Measurements from ENCODE around the gene LRRC3B. TPM values are rescaled to one million over a fixed set of nuclear protein-coding genes. Genes with fewer than 3 reads are reported as not detected.

The LRRC3B gene
- total and polyA plus RNA-seq, 2 donors (not counting 1 experiment from before 2014, with no cell fraction given), result not detected

DNA sequence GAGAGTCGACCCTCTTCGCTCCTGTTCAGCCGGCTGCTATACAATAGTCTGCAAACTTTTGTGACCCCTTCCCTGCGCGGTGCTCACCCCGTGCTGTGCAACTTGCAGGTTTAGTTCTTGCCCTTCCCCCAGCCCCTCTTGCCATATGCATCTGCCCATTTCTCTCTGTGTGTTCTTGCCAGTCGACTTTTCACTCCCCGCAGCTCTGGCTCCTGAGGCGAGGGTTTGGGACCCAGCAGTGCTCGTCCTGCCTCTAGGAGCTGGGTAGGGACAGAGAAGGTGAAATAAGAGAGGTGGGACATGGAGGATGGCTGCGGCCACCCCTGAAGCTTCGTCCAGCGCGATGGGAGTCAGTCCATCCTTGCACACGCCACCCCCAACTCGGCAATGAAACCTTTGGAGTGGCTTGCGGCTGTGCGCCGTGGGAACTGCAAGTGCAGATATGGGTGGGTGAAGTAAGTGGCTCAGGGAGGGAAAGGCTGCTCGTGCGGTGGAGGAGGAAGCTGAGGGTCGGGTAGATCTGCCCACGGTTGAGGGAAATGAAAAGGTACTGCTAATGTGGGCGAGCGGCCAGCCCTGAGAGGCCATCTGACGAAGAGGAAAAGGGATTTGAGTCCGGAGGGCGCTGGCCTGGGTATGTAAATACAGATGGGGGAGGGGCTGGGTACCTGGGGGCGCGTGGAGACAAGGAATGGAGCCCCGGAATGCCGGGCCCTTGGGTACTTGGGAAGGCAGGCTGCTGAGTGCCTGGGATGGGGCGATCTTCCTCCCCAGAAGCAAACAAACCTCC lies 1.0 kb downstream of the LRRC3B start:
- no peaks in the 10 kb centered on the region for H4K20me1 ChIP-seq (ENCODE audit: control insufficient read depth, insufficient read depth, low read length, poor library complexity, severe bottlenecking)
- no peak overlapping the region for H3K4me2 ChIP-seq (replicated peaks; ENCODE audit: low read depth, low read length, poor library complexity, severe bottlenecking)
- no peaks in the 10 kb centered on the region for H3K4me1 ChIP-seq (ENCODE audit: control insufficient read depth in 2 of 2, insufficient read depth in 2 of 2, low read length in 2 of 2)
- TF ChIP-seq, protein P1, sequence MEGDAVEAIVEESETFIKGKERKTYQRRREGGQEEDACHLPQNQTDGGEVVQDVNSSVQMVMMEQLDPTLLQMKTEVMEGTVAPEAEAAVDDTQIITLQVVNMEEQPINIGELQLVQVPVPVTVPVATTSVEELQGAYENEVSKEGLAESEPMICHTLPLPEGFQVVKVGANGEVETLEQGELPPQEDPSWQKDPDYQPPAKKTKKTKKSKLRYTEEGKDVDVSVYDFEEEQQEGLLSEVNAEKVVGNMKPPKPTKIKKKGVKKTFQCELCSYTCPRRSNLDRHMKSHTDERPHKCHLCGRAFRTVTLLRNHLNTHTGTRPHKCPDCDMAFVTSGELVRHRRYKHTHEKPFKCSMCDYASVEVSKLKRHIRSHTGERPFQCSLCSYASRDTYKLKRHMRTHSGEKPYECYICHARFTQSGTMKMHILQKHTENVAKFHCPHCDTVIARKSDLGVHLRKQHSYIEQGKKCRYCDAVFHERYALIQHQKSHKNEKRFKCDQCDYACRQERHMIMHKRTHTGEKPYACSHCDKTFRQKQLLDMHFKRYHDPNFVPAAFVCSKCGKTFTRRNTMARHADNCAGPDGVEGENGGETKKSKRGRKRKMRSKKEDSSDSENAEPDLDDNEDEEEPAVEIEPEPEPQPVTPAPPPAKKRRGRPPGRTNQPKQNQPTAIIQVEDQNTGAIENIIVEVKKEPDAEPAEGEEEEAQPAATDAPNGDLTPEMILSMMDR (IDR thresholded peaks at IDR 0.05), result no peak
- H3K9ac ChIP-seq (ENCODE audit: low read length), result no peak overlapping the region
- no peak for DNase-seq
- H3K27me3 ChIP-seq (replicated peaks in 1 of 4; ENCODE audit: control extremely low read depth in 1 of 4, control insufficient read depth in 3 of 4, insufficient read depth in 4 of 4, low read length in 3 of 4), result peaks cover 0 to 29% (median 6%) of the 10 kb centered on the region in 4 experiments
- no peaks in the 10 kb centered on the region for H3K4me1 Mint-ChIP-seq
- no peaks in the 10 kb centered on the region for H3K79me2 ChIP-seq (ENCODE audit: control insufficient read depth, insufficient read depth, low read length)
- H3K9me3 ChIP-seq (ENCODE audit: control extremely low read depth in 1 of 3, control insufficient read depth in 2 of 3, insufficient read depth in 1 of 3, low read length in 2 of 3), result peaks cover 0 to 20% (median 0%) of the 10 kb centered on the region in 3 donors
- no peak for ATAC-seq (ENCODE audit: low read depth)
- no peak overlapping the region for H3K27ac ChIP-seq (ENCODE audit: low read length in 2 of 2)
- no peak overlapping the region for H2AFZ ChIP-seq (ENCODE audit: insufficient read depth, low read depth, low read length, poor library complexity, severe bottlenecking)
- no peaks in the 10 kb centered on the region for H3K9me3 Mint-ChIP-seq (ENCODE audit: insufficient read depth)
- 12% methylated on average over 27 of the region's 33 CpGs for WGBS (ENCODE audit: insufficient coverage)
- POLR2A ChIA-PET, result no interaction called here
- no peak overlapping the region for H3K4me3 Mint-ChIP-seq
- CTCF ChIA-PET, result no interaction called here
- intact Hi-C loops (cut with micrococcal nuclease), result no loop called here
- no peak overlapping the region for H3K4me3 ChIP-seq (ENCODE audit: control extremely low read depth in 1 of 5, extremely low read depth in 1 of 5, insufficient read depth in 1 of 5, low read depth in 2 of 5, low read length in 4 of 5)
- no peak overlapping the region for H3K27ac Mint-ChIP-seq
- peaks cover 36% of the 10 kb centered on the region for H3K27me3 Mint-ChIP-seq
- H3K36me3 ChIP-seq (replicated peaks in 1 of 2; ENCODE audit: control extremely low read depth in 1 of 2, control insufficient read depth in 1 of 2, extremely low read depth in 1 of 2, insufficient read depth in 2 of 2, low read length in 1 of 2), result no peaks in the 10 kb centered on the region

DNA sequence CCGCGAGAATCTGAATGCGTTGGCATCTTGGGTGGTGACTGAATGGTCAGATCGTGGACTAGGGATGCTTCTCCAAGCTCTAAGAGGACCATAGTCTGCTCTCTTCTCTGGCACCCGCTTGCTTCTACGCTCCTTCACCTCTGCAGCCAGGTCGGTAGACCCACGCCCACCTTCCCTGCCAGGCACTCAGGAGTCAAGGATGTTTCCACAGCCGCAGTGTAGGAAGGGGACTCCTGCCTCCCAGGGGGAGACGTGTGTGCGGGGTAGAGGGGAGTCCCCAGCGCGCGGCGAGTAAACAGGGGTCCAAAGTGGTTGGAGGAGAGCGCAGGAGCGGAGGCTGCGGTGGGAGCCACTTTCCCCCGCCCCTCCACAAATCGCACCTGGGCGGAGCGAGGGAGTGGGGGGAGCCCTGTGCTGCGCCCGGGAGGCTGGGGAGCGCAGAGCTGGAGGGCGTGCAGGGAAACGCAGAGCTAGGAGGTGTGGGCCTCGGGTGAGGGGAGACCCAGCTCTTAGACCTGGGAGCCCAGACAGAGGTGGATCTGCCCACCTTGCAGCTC lies 1.7 kb downstream of the LRRC3B start:
- no peaks in the 10 kb centered on the region for H3K4me1 ChIP-seq (ENCODE audit: control insufficient read depth in 2 of 2, insufficient read depth in 2 of 2, low read length in 2 of 2)
- H3K4me3 Mint-ChIP-seq, result no peak overlapping the region
- ChIA-PET POLR2A (no interaction called here), CTCF (no interaction called here)
- H2AFZ ChIP-seq (ENCODE audit: insufficient read depth, low read depth, low read length, poor library complexity, severe bottlenecking), result no peak overlapping the region
- H3K27ac ChIP-seq (ENCODE audit: low read length in 2 of 2), result no peak overlapping the region
- no peak overlapping the region for H3K4me2 ChIP-seq (replicated peaks; ENCODE audit: low read depth, low read length, poor library complexity, severe bottlenecking)
- H3K79me2 ChIP-seq (ENCODE audit: control insufficient read depth, insufficient read depth, low read length), result no peaks in the 10 kb centered on the region
- no peaks in the 10 kb centered on the region for H3K4me1 Mint-ChIP-seq
- H3K27me3 ChIP-seq (replicated peaks in 1 of 4; ENCODE audit: control extremely low read depth in 1 of 4, control insufficient read depth in 3 of 4, insufficient read depth in 4 of 4, low read length in 3 of 4), result peaks cover 0 to 29% (median 6%) of the 10 kb centered on the region in 4 experiments
- H3K27ac Mint-ChIP-seq, result no peak overlapping the region
- peaks cover 36% of the 10 kb centered on the region for H3K27me3 Mint-ChIP-seq
- TF ChIP-seq EZH2 (IDR thresholded peaks at IDR 0.05; ENCODE audit: borderline replicate concordance, insufficient read depth, low read depth, low read length, poor library complexity, severe bottlenecking), result no peak
- TF ChIP-seq, protein P1 (IDR thresholded peaks at IDR 0.05), result no peak
- DNase-seq (no peak), ATAC-seq (ENCODE audit: low read depth) (no peak)
- WGBS (ENCODE audit: insufficient coverage), result 10% methylated on average over 23 of the region's 28 CpGs
- H3K9me3 ChIP-seq (ENCODE audit: control extremely low read depth in 1 of 3, control insufficient read depth in 2 of 3, insufficient read depth in 1 of 3, low read length in 2 of 3), result peaks cover 0 to 20% (median 0%) of the 10 kb centered on the region in 3 donors
- H4K20me1 ChIP-seq (ENCODE audit: control insufficient read depth, insufficient read depth, low read length, poor library complexity, severe bottlenecking), result no peaks in the 10 kb centered on the region
- intact Hi-C loops (cut with micrococcal nuclease), result no loop called here
- no peak overlapping the region for H3K4me3 ChIP-seq (ENCODE audit: control extremely low read depth in 1 of 5, extremely low read depth in 1 of 5, insufficient read depth in 1 of 5, low read depth in 2 of 5, low read length in 4 of 5)
- H3K9me3 Mint-ChIP-seq (ENCODE audit: insufficient read depth), result no peaks in the 10 kb centered on the region
- H3K9ac ChIP-seq (ENCODE audit: low read length), result no peak overlapping the region
- no peaks in the 10 kb centered on the region for H3K36me3 ChIP-seq (replicated peaks in 1 of 2; ENCODE audit: control extremely low read depth in 1 of 2, control insufficient read depth in 1 of 2, extremely low read depth in 1 of 2, insufficient read depth in 2 of 2, low read length in 1 of 2)
